ENCODE data around the gene ZNF598. TPM values are rescaled to one million over a fixed set of nuclear protein-coding genes. Genes with fewer than 3 reads are reported as not detected.

The ZNF598 gene
- total and polyA plus RNA-seq, 2 of the 13 experiments (the other 11 are each of a cell fraction or from before 2014, with no cell fraction given): 13.5 to 14.2 TPM

DNA sequence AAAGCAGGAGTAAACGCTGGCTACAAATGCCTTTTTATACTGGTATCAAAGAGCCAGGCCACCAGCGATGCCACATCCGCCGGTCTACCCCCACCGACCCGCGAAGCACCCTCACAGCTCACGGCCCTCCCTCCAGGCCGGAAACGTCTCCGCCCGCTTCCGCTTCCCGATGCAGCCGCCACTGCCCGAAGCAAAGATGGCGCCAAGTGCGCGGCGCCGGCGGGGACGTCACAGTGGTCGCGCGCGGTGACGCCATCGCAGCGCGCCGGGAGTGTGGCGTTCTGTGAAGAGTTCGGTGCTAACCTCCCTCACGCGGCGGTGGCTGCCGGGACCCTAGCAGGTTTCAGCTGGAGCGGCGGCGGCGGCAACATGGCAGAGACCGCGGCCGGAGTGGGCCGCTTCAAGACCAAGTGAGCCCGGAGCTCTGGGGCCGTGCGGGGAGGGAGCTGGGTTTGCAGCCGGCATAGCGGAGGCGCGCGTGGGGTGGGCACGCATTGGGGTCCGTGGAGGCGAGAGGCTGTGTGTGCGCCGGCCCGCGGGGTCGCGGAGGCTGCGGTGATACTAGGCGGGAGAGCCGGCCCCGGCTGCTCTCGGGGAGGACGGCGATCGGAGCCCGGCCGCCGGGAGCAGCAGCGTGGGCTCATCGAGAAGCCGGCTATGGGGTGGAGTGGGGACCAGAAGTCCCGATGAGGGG is 37.7 kb downstream of the ZNF598 start, which contains the start of gene TBL3 (continued):
- TF ChIP-seq, protein P1, sequence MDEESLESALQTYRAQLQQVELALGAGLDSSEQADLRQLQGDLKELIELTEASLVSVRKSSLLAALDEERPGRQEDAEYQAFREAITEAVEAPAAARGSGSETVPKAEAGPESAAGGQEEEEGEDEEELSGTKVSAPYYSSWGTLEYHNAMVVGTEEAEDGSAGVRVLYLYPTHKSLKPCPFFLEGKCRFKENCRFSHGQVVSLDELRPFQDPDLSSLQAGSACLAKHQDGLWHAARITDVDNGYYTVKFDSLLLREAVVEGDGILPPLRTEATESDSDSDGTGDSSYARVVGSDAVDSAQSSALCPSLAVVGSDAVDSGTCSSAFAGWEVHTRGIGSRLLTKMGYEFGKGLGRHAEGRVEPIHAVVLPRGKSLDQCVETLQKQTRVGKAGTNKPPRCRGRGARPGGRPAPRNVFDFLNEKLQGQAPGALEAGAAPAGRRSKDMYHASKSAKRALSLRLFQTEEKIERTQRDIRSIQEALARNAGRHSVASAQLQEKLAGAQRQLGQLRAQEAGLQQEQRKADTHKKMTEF (CRISPR knock-in tag; IDR thresholded peaks at IDR 0.05): peak; percentile 97
- TF ChIP-seq ZNF235 (CRISPR knock-in tag; IDR thresholded peaks at IDR 0.05; ENCODE audit: borderline replicate concordance) (peak; percentile 39; the same call in 1 of the 2 replicates), HNRNPUL1 (IDR thresholded peaks at IDR 0.05; ENCODE audit: low read depth, low read length) (no peak), ZBTB8A (CRISPR knock-in tag; IDR thresholded peaks at IDR 0.05; ENCODE audit: borderline replicate concordance, low read depth) (no peak), FOSL2 (CRISPR knock-in tag; IDR thresholded peaks at IDR 0.05) (peak; percentile 70), ASH2L (IDR thresholded peaks at IDR 0.05; ENCODE audit: insufficient read length, low read depth, low read length) (peak; percentile 68), ZFP36L2 (CRISPR knock-in tag; IDR thresholded peaks at IDR 0.05) (no peak), HOXD1 (CRISPR knock-in tag; IDR thresholded peaks at IDR 0.05) (peak; percentile 26; the same call in 1 of the 2 replicates), ZNF350 (CRISPR knock-in tag; IDR thresholded peaks at IDR 0.05; ENCODE audit: borderline replicate concordance, low read depth) (peak; percentile 93; the same call in 1 of the 2 replicates), HMGA1 (CRISPR knock-in tag; conservative IDR thresholded peaks at IDR 0.05) (no peak), ELK4 (CRISPR knock-in tag; IDR thresholded peaks at IDR 0.05; ENCODE audit: borderline replicate concordance) (no peak), HDAC6 (IDR thresholded peaks at IDR 0.05; ENCODE audit: low read depth, low read length) (no peak), CENPBD1 (CRISPR knock-in tag; IDR thresholded peaks at IDR 0.05; ENCODE audit: borderline replicate concordance, low read depth) (no peak), CREBL2 (CRISPR knock-in tag; IDR thresholded peaks at IDR 0.05; ENCODE audit: borderline replicate concordance) (peak; percentile 85; the same call in 1 of the 2 replicates), ZNF274 (CRISPR knock-in tag; IDR thresholded peaks at IDR 0.05) (peak; percentile 93), GZF1 (CRISPR knock-in tag; IDR thresholded peaks at IDR 0.05) (no peak), ELF3 (CRISPR knock-in tag; IDR thresholded peaks at IDR 0.05) (peak; percentile 86), ZNF839 (CRISPR knock-in tag; IDR thresholded peaks at IDR 0.05; ENCODE audit: borderline replicate concordance) (peak; percentile 72; the same call in 1 of the 2 replicates), ZNF841 (CRISPR knock-in tag; IDR thresholded peaks at IDR 0.05; ENCODE audit: borderline replicate concordance) (no peak), ZNF484 (CRISPR knock-in tag; IDR thresholded peaks at IDR 0.05; ENCODE audit: borderline replicate concordance, low read depth) (no peak)
- TF ChIP-seq, protein P2, sequence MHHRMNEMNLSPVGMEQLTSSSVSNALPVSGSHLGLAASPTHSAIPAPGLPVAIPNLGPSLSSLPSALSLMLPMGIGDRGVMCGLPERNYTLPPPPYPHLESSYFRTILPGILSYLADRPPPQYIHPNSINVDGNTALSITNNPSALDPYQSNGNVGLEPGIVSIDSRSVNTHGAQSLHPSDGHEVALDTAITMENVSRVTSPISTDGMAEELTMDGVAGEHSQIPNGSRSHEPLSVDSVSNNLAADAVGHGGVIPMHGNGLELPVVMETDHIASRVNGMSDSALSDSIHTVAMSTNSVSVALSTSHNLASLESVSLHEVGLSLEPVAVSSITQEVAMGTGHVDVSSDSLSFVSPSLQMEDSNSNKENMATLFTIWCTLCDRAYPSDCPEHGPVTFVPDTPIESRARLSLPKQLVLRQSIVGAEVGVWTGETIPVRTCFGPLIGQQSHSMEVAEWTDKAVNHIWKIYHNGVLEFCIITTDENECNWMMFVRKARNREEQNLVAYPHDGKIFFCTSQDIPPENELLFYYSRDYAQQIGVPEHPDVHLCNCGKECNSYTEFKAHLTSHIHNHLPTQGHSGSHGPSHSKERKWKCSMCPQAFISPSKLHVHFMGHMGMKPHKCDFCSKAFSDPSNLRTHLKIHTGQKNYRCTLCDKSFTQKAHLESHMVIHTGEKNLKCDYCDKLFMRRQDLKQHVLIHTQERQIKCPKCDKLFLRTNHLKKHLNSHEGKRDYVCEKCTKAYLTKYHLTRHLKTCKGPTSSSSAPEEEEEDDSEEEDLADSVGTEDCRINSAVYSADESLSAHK (CRISPR knock-in tag; IDR thresholded peaks at IDR 0.05; ENCODE audit: borderline replicate concordance): no peak
- TF ChIP-seq, protein P3, sequence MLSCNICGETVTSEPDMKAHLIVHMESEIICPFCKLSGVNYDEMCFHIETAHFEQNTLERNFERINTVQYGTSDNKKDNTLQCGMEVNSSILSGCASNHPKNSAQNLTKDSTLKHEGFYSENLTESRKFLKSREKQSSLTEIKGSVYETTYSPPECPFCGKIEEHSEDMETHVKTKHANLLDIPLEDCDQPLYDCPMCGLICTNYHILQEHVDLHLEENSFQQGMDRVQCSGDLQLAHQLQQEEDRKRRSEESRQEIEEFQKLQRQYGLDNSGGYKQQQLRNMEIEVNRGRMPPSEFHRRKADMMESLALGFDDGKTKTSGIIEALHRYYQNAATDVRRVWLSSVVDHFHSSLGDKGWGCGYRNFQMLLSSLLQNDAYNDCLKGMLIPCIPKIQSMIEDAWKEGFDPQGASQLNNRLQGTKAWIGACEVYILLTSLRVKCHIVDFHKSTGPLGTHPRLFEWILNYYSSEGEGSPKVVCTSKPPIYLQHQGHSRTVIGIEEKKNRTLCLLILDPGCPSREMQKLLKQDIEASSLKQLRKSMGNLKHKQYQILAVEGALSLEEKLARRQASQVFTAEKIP (CRISPR knock-in tag; IDR thresholded peaks at IDR 0.05; ENCODE audit: borderline replicate concordance): no peak

All from HepG2 (cell line).